A549 (cell line): ENCODE measurements around the gene OPRD1.

Experiments
- CTCF ChIP-seq: fragments of >200 bp; sonication (Bioruptor Twin); formaldehyde crosslinking; IDR thresholded peaks from 3 replicates; pipeline ENCODE4 v1.5.1; 2016
- E2F6 ChIP-seq: IDR thresholded peaks from 2 replicates; pipeline ENCODE4 v1.6.1; 2012; ENCODE audit warnings: low read depth, borderline replicate concordance
- EP300 ChIP-seq, 2 experiments: fragments of >200 bp; sonication (Bioruptor Twin); formaldehyde crosslinking; IDR thresholded peaks; 2 replicates in 1 of 2; 3 replicates in 1 of 2; pipeline ENCODE4 v1.6.1; 2016 to 2017
- GATA3 ChIP-seq: IDR thresholded peaks from 2 replicates; pipeline ENCODE4 v1.6.1; 2012; ENCODE audit warnings: borderline replicate concordance
- HDAC2 ChIP-seq: fragments of 200-600 bp; sonication (generic); IDR thresholded peaks from 2 replicates; pipeline ENCODE4 v1.6.1; 2016
- HES2 ChIP-seq: fragments of >200 bp; sonication (Bioruptor Twin); formaldehyde crosslinking; IDR thresholded peaks from 2 replicates; pipeline ENCODE4 v1.6.1; 2016
- JUN ChIP-seq, 2 experiments: fragments of >200 bp; sonication (Bioruptor Twin); formaldehyde crosslinking; IDR thresholded peaks; 2 replicates in 1 of 2; 3 replicates in 1 of 2; pipeline ENCODE4 v1.6.1; 2016 to 2017
- MAFK ChIP-seq: fragments of 450-650 bp; IDR thresholded peaks from 2 replicates; pipeline ENCODE4 v1.6.1; 2014; ENCODE audit not compliant: partially characterized antibody
- MAX ChIP-seq: IDR thresholded peaks from 2 replicates; pipeline ENCODE4 v1.6.1; 2012
- NFE2L2 ChIP-seq: fragments of 150-350 bp; conservative IDR thresholded peaks from 2 replicates; pipeline ENCODE4 v1.6.1; 2014; ENCODE audit warnings: low read length
- NR3C1 ChIP-seq: fragments of >200 bp; sonication (Bioruptor Twin); formaldehyde crosslinking; IDR thresholded peaks from 3 replicates; pipeline ENCODE4 v1.6.1; 2017
- POLR2A ChIP-seq: IDR thresholded peaks from 2 replicates; pipeline ENCODE4 v1.6.1; 2012; ENCODE audit warnings: mild to moderate bottlenecking, low read length
- REST ChIP-seq: fragments of 200-600 bp; sonication (generic); IDR thresholded peaks from 2 replicates; pipeline ENCODE4 v1.6.1; 2016; ENCODE audit warnings: antibody characterized with exemption, mild to moderate bottlenecking, moderate library complexity
- TP53 ChIP-seq: fragments of 250-450 bp; sonication (Bioruptor Pico); IDR thresholded peaks from 2 replicates; pipeline ENCODE4 v1.5.0; 2021; ENCODE audit warnings: mild to moderate bottlenecking, moderate library complexity

GRCh38 chr1:28773105-28773504 is 38.9 kb upstream of the OPRD1 start:
- TF ChIP-seq POLR2A: no peak
- TF ChIP-seq NR3C1: no peak
- TF ChIP-seq HDAC2: no peak
- no peak for TF ChIP-seq MAX
- no peak for TF ChIP-seq E2F6
- TF ChIP-seq JUN (IDR thresholded peaks at IDR 0.05): no peak
- no peak for TF ChIP-seq REST
- TF ChIP-seq MAFK: no peak
- TF ChIP-seq TP53: no peak
- TF ChIP-seq EP300 (IDR thresholded peaks at IDR 0.05): no peak
- no peak for TF ChIP-seq HES2
- no peak for TF ChIP-seq GATA3
- TF ChIP-seq CTCF: no peak
- no peak for TF ChIP-seq NFE2L2
